ENCODE data around the gene SLC25A42.

- TF ChIP-seq CTCF (IDR thresholded peaks at IDR 0.05) (no peak), MAX (IDR thresholded peaks at IDR 0.05) (no peak), JUN (IDR thresholded peaks at IDR 0.05) (no peak), CEBPB (IDR thresholded peaks at IDR 0.05) (no peak), POLR2A (IDR thresholded peaks at IDR 0.05; ENCODE audit: low read length) (no peak), USF2 (IDR thresholded peaks at IDR 0.05) (no peak), FOSL2 (IDR thresholded peaks at IDR 0.05) (no peak), FOSL2 (CRISPR knock-in tag; IDR thresholded peaks at IDR 0.05) (no peak), CHD2 (IDR thresholded peaks at IDR 0.05; ENCODE audit: low read length, partially characterized antibody) (no peak), MAFK (IDR thresholded peaks at IDR 0.05; ENCODE audit: partially characterized antibody) (no peak), HOXA7 (CRISPR knock-in tag; IDR thresholded peaks at IDR 0.05) (no peak), RCOR1 (IDR thresholded peaks at IDR 0.05; ENCODE audit: low read depth, low read length) (no peak)
Observed at GRCh38 chr19:19076476-19076875, 12.7 kb downstream of the SLC25A42 start.
